Medulla oblongata (tissue), 1 donor: ENCODE data around the gene PPP1R7.
A peak's percentile ranks its signal among the peaks of the same experiment; 100 is the strongest.

Experiments
- DNase-seq: peaks from one replicate; pipeline ENCODE4 v3.0.0-alpha.2; 2015; ENCODE audit errors: extremely low spot score

PPP1R7 gene

DNA sequence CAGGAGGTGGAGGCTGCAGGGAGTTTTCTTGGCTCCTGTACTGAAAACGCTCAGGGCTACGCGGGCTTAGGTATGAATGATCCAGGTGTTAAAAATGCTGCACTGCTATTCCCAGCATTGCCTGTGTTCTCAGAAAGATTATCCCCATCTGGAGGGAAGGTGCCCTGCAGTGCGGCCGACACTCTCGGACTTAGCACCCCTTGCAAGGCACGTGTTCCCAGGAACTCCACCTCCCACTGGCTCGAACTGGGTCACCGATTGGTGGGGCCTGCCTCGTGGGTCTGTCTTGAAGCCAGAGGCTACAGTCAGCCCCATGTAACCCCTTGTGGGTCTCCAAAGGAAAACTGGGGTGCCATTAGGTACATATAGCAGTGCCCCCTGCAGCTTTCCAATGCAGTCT is 63.9 kb downstream of the PPP1R7 start:
- no peak for DNase-seq

DNA sequence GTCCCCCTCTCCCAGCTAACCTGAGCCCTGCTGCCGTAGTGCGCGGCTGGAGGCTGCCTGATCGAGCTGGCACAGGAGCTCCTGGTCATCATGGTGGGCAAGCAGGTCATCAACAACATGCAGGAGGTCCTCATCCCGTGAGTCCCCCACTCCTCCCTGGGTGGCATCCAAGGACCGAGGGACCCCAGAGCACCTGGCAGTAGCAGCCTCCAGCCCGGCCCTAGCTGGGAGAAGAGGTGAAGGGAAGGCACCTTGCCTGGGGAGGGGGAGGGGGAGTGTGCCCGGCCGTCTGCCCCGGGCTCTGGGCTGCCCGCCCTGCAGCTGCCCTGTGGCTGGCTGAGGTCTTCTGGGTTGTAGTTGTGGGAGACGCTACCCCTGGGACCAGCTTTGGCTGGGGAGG is 64.5 kb downstream of the PPP1R7 start:
- no peak for DNase-seq

DNA sequence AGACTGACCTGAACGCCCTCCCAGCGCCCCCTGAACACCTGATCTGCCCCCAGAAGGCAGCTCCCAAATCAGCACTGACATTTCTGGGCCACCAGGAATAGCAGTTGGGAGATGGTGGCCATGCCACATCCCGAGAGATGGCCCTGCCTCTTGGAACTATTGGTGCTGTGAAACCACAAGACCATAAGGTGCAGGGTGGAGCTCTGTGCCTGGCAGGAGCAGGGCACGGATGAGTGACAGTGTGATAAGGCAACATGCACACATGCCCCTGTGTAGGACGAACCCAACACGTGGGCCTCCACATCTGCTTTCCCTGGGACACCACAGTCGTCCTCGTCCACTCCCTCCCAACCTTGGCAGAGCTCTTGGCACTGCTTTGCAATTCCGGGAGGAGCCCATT is 65.2 kb downstream of the PPP1R7 start:
- no peak for DNase-seq

DNA sequence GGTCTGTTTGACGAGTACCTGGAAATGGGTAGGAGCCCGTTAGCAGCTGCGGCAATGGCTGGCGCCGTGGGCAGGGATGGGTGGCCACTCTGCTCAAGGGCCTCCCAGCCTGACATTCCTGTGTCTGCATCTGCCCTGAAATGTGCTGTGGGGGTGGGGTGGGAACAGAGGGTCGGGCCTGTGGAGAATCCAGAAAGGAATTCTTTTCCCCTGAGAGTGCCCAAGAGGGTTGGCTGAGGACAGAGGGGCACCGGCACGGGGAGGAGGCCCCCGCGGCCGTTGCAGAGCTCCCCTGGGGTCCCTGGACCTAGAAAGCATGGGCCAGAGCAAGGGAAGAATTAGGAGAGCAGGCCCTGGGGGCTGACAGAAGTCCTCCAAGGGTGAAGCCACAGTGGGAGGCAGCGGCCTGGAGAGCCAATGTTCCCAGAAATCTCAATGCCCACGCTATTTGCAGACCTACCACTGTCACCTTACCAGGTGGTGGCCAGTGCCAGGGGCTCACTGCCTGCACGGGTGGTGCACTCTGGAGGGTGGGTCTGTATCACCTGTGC is 66.0 kb downstream of the PPP1R7 start:
- no peak for DNase-seq

DNA sequence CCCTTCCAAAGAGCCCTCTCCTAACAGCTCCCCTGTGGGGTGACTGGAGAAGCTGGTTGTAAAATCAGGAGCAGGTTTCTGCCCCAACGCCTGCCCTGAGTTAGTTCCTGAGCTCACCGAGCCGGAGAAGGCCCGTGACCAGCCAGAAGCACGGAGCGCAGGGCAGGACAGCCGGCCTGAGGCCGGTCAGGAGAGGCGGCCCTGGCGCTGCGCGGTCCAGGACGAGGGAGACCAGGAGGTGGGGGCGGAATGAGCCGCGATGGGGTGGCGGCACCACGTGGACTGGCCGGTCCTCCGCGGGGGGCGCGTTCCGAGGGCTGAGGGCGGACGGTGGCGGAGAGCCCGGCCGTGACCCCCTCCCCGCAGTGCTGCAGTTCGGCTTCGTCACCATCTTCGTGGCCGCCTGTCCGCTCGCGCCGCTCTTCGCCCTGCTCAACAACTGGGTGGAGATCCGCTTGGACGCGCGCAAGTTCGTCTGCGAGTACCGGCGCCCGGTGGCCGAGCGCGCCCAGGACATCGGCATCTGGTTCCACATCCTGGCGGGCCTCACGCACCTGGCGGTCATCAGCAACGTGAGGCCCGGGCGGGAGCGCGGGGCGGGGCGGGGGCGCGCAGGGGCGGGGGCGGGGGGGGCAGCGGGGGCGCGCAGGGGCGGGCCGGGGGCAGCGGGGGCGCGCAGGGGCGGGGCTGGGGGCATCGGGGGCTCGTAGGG is 67.2 kb downstream of the PPP1R7 start:
- DNase-seq = peak; percentile 66

DNA sequence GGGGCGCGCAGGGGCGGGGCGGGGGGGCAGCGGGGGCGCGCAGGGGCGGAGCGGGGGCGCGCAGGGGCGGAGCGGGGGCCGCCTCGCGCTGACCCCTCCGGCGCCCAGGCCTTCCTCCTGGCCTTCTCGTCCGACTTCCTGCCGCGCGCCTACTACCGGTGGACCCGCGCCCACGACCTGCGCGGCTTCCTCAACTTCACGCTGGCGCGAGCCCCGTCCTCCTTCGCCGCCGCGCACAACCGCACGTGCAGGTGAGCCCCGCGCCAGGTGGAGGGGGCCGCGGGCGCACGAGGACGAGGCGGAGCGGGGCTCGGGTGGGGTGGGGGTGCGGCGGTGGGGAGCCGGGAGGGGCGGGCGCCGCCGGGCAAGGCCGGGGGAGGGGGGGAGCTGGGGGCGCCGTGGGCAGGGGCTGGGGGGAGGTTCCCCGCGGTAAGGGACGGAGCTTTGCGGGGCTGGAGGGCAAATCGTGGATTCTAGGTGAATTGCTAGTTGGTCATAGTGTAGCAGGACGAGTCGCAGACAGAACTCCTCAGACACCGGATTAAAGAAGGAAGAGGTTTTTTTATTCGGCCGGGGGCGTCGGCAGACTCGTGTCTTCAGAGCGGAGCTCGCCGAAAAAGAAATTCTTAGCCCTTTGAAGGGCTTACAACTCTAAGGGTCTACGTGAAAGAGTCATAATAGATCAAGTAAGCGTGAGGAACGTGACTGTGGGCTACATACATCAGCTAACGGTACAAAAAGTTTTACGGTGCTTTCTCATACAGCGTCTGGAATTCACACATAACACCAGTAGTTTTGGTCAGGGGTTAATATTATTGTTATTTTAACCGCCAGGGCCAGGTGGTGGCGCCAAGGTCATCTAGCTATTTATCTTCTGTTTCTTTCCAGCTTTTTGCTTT is 68.1 kb downstream of the PPP1R7 start:
- DNase-seq = peak; percentile 38

DNA sequence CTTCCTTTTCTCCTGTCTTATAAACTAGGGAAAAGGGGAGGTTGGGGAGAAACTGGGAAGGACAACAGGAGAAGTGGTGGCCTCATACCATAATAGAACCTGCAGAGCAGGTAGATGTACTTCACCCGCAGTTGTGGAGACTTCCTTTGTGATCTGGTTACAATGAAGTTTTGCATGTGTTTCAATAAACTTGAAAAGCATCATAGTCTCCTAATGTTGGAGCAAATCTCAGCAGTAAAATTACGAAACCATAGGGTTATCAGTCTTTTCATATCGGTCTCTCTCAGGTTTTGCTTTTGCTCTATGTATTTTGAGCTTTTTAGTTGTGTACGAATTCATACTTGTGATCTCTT is 68.7 kb downstream of the PPP1R7 start:
- no peak for DNase-seq

DNA sequence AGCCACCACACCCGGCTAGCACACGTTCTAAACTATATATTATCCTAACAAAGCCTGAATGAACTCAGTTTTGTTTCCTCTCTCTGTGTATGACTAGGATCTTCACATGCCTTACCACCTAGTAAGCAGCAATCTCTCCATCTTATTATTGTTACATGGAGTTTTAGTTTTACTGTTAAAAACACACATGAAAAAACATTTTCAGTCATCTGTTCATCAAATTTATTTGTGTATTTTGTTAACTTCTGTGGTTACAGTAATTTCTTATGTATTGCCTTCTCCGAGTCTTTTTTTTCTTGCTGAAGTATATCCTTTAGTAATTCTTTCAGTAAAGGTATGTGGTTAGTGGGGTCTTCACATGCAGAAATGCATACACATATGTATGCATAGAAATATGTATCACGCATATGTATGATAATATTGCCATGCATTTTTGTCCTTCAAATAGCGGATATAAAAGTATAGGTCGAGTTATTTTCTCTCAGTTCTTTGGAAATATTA is 69.6 kb downstream of the PPP1R7 start:
- DNase-seq = no peak

DNA sequence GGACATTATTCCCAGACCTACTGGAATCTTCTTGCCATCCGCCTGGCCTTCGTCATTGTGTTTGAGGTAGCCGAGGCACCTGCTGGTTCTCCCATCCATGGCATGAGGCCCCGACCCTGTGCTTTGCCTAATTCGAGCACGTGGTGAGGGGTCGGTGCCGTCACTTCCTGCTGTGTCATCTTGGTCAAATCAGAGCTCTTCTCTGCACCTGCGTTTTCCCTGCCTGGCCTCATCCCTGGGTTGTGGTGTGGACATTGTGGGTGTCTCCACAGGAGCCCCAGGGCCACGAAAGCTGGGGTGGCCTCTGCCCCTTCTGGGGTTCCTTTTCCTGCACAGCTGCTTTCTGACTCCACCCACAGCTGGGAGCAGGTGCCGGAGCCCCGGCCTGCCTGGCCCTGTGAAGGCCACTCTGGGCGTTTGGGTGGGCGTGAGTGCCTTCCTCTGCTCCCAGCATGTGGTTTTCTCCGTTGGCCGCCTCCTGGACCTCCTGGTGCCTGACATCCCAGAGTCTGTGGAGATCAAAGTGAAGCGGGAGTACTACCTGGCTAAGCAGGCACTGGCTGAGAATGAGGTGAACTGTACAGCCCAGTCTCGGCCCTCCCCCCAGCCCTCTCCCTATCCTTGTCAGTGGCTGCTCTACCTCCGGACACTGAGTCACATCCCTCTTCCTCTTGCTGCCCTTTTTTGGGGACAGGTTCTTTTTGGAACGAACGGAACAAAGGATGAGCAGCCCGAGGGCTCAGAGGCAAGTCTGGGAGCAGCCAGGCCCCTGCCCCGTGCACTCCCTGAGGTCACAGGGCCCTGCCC is 73.1 kb downstream of the PPP1R7 start:
- no peak for DNase-seq

DNA sequence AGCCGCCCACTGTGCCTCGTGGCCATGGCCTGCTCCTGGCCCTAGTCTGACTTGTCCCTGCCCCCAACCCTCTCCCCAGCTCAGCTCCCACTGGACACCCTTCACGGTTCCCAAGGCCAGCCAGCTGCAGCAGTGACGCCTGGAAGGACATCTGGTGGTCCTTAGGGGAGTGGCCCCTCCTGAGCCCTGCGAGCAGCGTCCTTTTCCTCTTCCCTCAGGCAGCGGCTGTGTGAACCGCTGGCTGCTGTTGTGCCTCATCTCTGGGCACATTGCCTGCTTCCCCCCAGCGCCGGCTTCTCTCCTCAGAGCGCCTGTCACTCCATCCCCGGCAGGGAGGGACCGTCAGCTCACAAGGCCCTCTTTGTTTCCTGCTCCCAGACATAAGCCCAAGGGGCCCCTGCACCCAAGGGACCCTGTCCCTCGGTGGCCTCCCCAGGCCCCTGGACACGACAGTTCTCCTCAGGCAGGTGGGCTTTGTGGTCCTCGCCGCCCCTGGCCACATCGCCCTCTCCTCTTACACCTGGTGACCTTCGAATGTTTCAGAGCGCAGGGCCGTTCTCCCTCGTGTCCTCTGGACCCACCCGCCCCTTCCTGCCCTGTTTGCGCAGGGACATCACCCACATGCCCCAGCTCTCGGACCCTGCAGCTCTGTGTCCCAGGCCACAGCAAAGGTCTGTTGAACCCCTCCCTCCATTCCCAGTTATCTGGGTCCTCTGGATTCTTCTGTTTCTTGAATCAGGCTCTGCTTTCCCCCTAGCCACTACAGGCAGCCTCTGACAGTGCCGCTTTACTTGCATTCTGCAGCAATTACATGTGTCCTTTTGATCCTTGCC is 74.0 kb downstream of the PPP1R7 start:
- DNase-seq = peak; percentile 93

DNA sequence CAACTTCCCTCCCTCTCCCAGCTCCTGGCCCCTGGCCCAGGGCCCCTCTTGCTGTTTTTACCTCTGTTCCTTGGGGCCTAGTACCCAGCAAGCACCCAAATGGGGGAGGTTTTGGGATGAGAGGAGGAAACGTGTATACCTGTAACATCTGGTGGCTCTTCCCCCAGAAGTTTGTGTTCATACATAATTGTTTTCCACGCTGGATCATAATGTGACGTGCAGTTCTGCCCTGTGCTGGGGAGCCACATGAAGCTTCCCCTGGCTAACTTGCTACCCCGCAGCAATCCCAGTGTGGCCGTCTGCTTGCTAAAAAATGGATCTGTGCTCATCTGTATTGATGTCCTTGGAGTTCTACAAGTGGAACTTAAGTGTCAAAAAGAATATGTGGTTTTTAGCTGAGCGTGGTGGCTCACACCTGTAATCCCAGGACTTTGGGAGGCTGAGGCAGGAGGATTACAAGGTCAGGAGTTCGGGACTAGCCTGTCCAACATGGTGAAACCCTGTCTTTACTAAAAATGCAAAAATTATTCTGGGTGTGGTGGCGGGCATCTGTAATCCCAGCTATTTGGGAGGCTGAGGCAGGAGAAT is 74.7 kb downstream of the PPP1R7 start:
- DNase-seq = no peak

DNA sequence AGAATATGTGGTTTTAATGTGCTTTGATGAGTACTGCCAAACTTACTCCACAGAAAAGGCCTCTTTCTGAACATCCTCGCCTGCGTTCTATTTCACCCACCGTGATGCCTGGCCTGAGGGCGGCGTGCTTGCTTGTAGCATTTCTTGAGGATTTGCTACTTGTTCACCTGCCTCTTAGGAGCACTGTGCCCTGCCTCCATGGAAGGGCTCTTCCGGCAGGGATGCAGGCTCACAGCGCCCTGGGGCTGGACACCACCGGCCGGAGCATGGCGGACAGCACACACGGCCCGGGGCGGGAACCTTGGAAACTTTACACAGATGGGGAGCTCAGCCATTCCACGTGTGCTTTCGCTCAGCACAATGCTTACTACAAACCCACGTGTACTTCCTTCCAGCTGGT is 75.3 kb downstream of the PPP1R7 start:
- no peak for DNase-seq

DNA sequence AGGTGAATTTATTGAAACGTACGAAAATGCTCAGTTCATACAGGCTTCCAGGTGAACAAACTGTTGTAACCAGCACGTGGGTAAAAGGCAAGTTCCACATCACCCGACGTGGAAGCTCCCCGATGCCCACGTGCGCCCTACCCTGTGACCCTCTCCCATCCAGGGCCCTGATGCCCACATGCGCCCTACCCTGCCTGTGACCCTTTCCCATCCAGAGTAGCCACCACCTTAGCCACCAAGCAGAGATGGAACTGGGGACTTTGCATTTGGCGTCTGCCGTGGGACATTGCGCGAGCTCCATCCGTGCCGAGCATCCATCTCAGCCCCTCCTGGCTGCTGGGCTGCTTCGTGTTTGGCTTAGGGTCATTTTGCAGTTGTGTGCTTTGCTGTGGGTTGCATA is 75.7 kb downstream of the PPP1R7 start:
- no peak for DNase-seq

DNA sequence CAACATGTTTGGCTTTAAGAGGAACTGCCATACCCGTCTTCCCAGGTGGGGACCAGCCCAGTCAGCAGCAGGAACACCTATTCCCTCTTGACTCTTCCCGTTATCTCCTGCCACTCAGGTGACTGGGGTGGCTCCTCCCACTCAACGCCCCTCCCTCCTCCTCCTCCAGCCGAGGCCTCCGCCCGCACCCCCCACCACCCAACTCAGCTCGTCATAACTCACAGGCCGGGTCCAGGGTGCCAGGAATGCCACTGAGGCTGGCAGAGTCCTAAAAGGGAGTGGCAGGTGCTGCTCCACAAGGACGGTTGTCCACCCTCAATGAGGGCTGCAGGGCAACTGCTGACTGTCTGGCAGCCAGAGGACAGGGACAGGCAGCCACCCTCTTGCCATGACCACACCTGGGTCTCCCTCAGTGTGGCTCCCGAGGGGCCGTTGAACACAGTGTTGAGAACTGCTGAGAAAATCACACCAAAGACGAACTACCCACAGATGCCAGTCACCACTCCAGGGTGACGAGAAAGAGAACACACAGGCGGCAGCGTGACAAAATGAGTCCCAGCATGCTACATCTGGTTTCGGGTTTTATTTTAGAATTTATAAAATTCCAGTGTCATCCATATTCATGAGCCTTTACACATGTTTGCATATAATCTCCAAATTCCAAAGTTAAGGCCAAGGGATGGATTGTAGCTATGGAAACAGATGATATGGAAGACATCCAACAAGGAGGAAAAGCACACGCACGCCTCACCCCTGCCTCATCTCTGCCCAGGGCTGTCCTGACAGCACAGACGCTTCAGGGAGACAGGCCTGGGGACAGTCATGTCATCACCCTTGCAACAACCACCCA is 76.7 kb downstream of the PPP1R7 start:
- DNase-seq = no peak

DNA sequence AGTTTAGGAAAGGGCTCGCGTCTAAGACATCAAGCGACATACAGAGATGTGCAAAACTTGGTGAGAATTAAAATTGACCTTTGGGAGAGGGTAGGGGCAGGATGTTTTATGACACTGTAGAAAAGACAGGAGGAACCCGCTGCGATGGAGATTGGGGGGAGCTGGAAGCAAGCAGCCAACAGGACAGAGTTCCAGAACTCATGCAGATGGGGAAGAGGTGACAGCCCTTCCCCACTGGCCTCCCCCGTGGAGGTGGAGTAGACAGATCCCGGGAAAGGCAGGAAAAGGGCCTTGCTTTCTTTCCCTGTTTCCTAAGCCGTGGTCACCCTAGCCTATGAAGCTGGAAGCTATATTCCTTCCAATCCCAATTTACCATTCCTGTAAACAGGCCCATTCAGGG is 77.3 kb downstream of the PPP1R7 start:
- DNase-seq = no peak

DNA sequence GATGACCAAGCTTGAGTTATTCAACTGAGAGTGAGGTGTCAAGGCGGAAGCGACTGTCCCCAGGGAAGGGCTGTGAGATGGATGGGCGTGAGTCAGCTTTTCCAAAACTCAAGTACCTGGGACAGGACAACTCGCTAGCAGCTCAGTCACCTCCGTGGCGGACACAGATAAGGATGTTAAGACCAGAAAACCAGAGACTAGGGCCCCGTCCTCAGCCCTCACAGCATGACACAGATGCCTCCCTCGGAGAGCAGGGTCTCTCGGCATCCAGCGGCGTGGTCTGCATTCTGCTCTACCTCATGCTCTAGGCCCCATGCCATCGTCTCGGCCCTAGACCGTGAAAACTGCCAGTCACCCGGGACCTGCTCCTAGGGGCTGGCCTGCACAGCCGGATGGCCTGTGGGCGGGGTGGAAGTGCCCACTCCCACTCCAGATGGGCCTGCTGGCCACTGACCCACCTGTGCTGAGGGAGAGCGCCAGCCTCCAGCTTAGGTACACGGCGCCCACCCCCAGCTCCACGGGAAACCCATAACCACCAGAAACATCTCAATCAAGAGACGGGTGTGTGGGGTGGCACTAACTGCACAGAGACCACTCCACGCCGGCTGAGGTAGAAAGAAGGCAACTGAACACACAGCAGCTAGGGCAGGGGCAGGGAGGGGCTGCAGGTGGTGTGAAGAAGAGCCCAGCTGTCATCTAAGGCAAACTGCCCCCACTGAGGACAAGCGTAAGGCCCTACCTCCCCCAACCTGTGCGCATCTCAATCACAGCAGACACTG is 78.0 kb downstream of the PPP1R7 start:
- DNase-seq = no peak

DNA sequence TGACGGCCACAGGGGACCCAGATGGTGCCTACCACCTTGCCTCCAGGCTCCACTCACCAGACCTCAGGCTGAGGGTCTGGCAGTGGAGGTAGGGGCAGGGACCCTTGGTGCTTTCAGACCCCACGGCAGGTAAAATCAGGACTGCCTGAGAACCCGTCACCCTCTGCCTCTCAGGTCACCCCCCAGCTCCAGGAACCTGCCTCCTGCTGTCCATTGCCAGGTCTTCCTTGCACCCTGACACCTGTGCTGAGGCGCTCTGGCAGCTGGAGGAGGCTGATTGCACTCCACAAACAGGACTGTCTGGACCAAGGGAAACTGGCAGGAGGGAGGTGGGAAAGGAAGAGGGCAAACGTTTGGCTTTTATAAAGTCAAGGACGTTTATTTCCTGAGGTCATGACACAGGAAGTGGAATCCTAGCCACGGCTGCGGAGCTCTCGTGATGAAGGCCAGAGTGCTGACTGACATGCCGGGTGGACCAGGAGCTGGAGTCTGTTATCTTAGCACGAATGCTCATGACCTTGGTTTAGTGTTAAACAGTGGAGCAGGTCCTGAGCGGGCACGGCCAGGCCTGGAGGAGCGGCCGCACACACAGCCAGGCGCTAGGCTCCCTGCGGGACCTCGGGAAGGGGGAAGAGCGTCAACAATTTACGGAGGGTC is 78.7 kb downstream of the PPP1R7 start:
- DNase-seq = no peak
